Bone marrow (tissue), 2 donors: ENCODE data around the gene MAP7D3.
"Not testable (repeated sequence)": the region's sequence is repeated elsewhere in the genome, so short reads cannot be mapped to it uniquely, and the experiment has no call there.

Source experiments
- DNase-seq, 2 donors: peaks; one replicate each; lab custom pipeline; 2025; lab: John Stamatoyannopoulos, UW

Gene MAP7D3

DNA sequence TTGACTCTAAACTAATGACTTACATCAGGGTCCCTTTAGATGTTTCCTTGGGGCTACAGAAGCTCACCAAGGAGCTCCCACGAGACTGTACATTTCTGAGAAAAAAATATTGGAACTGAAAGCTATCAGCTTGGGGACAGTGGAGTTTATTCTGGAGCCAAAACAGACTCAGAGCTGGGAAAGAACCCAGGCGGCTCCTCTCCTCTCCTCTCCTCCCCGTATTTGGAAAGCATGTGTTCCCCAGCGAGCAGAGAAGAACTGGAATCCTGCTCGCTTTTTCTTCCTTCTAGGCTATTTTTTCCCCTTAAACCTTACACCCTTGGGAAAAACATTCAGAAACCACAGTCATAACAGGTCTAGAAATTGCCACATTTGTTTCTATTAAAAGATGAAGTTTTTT is 4.3 kb upstream of the MAP7D3 start:
- no peak for DNase-seq

DNA sequence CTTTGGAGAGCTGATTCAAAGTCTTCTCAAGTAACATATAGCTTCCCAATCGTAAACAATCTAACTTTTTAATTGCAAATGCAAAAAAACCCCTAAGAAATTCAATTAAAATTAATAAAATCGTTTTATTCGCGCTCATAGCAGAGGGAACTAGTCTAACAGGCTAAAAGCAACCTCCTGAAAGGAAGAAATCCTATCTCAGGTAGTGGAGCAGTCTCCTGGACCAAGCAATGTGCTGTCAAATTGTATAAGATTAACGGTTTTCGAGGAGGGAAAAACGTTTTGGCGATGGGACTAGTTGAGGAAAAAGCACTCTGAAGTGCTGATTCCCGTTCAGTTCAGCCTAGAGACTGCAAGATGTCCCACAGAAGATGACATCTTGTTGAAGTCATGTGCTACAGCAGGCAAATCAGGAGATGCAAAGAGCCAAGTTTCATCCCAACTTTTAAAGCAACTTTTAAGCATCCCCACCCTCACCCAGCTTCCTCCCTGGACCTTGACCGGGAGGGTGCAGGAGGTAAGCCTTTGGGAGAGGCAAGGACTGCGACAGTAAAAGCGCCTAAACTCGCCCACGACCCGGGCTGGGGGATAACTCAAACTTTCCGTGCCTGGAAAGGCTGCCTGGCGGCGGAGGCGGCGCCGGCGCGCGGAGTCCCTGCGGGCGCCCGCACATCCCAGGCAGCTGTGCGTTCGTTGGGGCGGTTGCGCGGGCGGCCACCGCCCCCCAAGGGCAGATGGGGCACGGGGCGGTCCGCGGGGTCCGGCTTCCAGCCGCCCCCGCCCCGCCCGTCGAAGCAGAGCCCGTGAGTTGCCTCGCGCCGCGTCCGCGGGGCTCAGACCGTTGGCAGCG is 784 bp downstream of the MAP7D3 start:
- peak in 1 of 2 donors; percentile 2 for DNase-seq

DNA sequence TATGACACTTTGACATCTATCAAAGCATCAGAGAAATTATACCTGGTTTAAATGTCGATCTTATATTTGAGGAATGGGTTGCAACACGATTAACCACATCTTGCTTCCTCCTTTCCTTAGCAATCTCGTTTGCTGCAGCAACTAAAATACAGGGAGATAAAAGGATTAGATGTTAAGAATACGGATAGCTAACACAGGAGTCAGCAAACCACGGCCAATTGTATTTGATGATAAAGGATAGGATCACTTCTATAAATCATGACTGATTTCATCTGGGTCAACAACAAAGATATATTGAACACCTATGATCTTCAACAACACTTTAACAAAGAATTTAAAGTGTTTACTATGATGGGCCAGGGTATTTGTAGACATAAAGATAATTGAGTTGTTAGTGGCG is 5.0 kb downstream of the MAP7D3 start:
- DNase-seq: no peak

DNA sequence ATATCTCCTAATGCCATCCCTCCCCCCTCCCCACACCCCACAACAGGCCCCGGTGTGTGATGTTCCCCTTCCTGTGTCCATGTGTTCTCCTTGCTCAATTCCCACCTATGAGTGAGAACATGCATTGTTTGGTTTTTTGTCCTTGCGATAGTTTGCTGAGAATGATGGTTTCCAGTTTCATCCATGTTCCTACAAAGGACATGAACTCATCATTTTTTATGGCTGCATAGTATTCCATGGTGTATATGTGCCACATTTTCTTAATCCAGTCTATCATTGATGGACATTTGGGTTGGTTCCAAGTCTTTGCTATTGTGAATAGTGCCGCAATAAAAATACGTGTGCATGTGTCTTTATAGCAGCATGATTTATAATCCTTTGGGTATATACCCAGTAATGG is 13.4 kb downstream of the MAP7D3 start:
- DNase-seq: not testable (repeated sequence)

DNA sequence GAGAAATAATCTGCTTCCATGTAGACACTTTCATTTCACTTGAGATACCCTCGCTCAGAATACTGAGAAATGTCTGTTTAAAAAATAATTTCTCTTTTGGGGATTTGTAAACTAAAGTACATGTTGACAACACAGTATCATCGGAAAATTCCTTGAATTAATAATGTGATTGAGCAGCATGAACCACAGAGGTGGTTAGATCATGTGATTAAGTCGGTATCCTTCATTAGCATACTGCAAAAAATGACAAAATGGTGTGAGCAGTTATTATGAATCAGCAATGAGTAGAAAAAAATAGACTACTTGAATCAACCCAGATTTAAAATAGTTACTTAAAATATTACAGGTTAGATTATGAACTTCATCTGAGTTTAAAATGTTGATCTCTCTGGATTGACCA is 14.1 kb downstream of the MAP7D3 start:
- DNase-seq: no peak

DNA sequence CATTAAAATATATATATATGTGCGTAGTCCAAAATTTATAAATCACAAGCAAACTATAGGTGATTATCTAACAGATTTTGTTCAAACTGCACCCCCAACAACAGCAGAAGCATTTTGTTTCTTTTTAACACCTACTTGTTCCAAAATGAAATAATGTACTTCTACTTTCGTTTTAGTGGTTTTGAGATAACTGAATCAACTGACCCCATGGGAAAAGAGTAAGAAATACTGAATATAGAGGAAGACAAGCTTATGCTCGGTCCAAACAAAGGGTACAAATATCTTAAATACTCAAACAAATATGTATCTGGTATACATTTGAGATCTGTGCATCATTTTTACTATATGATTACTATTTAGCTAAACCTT is 22.4 kb downstream of the MAP7D3 start:
- no peak for DNase-seq

DNA sequence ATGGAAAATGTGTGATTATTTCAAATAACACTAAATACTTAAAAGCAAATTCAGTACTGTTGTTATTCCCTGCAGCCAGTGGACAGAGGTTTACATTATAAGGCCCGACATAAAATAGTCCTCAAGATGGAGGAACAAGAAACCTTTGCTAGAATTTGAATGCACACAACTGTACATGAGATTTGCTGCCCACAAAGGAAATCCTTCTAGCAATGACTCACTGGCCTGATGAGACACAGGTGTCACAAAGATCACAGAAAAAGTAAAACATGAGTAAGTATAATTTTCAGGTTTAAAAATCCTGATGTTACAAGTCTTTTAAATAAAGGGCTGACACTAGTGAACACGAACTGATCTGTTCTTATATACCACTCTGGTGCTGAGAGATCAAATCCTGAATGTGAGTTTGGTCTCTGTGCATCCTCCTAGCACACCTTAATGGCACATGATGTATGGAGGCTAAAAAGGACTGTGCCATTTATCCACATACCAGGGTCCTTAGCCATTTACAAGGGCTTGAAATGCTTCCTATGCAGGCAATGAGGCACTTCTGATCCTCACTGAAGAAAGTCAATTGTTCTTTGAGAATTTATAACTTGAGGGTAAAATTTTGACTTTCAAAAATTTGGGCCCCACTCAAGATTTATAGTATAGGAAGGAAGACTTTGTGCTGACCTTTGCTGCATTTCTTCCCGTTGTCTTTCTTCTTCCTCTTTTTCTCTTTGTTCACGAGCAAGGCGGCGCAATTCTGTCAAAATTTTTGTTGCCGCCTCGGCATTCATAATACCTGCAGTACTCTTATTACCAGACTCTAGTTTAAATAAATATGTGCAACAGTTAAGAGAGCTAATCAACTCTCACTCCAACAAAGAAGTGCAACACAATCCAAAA is 23.0 kb downstream of the MAP7D3 start:
- DNase-seq: peak in 1 of 2 donors; percentile 32

DNA sequence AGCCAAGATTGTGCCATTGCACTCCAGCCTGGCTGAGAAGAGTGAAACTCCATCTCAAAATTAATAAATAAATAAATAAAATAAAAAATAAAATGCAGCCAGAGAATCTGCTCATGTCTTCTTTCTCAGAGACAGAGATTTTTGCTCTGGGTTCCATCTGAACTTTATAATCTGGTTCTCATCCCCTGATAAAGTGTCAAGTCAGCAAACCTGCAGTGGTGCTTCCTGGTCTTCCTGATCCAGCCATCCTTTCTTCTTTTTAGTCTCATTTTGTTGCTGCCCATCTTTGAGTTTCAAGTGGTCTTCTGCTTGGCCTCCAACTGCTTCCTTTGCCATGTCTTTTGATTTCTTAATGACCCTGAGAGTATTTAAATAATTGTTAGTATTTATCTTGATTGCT is 24.1 kb downstream of the MAP7D3 start:
- no peak for DNase-seq

DNA sequence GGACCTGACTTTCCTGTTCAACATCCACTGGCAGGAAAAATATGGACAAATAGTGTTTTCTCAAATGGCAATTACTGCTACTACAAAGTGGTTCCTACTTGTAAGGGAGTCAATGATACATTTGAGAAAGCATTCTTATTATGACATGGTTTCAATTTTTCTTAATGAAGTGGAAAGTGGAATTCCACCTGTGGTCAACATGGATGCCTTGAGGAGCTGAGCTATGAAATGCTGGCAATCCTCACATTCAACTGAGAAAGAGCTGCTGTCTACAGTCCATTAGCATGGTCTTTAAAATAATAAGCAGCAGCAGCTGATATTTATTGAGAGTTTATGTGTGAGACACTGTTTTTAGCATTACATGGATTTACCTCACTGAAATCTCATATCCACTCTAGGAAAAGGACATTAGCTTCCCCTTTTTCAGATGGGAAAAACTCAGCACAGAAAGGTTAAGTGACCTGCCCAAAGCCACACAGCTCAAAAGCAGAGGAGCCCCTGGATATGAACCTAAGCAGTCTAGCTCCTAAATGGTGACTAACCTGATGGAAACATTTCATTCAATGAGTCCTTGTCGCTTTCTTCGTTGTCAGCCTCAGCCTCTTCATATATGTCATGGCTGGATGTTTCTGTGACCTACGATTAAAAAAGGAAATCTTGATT is 29.2 kb downstream of the MAP7D3 start:
- no peak for DNase-seq

DNA sequence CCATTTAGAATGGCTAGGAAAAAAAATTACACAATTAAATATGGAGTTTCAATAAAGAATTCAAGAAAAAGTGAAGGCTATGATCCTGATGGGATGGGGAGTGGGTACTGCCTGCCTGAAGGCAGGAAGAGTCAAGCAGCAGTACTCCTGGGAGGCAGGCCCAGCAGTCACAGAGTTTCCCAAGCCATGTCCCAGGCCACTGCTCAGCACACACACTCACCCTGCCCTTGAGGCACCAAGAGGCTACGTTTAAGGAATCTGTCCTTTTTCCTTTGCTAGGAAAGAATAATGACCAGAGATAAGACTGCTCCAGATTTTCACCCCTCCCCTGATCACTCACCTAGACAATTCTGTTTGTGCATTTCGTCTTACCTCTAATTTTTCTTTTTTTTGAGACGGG is 30.2 kb downstream of the MAP7D3 start:
- DNase-seq: no peak

DNA sequence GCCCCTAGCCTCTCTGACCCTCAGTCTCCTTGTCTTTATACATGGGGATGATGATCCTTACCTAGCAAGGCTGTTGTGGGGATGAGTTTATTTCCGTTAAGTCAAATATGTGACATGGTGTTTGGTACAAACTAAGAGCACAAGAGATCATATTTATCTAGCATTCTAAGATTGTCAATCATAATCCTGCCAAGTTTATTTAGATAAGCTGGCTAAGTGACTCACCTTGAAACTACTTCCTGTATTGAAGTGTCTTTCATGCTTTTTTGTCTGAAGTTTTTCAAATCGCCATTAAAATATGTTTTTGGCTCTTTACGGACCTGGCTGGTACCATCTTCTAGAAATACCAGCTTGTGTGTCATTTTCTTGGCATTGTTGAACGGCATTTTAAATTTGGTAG is 30.7 kb downstream of the MAP7D3 start:
- no peak for DNase-seq

DNA sequence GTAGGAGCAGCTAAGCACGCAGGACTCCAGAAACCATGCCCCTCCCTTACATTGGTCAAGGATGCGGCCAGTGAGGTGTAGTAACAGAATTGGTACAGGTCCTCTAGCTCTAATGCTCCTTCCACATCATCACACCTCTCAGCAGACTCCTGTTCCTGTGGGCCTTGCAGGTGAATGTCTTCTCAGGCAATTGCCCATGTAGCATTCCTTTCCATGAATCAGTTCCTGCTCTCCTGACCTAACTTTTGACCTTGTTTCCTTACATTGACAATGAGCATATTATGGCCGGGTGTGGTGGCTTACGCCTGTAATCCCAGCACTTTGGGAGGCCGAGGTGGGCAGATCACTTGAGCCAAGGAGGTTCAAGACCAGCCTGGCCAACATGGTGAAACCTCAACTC is 31.3 kb downstream of the MAP7D3 start:
- DNase-seq: no peak

DNA sequence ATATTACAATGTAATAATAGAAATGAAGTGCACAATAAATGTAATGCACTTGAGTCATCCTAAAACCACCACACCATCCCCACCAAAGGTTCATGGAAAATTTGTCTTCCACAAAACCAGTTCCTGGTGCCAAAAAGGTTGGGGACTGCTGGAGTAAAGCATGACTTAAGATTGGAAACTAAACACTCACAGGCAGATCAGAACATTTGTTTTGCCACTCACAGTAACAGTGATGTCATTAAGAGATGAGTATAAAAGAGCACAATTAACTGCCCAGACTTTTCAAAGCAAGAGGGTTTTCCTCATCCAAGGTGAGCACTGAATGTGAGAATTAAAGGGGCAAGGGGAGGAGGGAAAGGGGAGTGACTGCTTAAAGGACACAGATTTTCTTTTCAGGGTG is 35.6 kb downstream of the MAP7D3 start:
- no peak for DNase-seq

DNA sequence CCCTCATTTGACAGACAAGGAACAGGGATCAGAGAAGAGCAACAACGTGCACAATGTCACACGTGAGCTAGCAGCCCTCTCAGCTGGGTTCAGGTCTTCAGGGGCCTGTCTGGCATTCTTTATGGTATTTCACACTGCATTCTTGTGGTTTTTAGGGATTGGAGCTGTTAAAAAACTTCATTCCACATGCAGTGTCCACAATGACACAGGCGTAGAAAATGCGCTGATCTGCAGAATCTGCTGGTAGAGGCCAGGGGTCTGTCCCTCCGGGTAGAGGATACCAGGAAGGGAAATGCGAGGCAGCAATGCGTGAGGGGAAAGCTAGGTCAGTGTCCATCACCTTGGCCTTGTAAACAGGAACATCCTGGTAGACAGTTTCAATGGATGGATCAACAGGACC is 36.6 kb downstream of the MAP7D3 start:
- no peak for DNase-seq

DNA sequence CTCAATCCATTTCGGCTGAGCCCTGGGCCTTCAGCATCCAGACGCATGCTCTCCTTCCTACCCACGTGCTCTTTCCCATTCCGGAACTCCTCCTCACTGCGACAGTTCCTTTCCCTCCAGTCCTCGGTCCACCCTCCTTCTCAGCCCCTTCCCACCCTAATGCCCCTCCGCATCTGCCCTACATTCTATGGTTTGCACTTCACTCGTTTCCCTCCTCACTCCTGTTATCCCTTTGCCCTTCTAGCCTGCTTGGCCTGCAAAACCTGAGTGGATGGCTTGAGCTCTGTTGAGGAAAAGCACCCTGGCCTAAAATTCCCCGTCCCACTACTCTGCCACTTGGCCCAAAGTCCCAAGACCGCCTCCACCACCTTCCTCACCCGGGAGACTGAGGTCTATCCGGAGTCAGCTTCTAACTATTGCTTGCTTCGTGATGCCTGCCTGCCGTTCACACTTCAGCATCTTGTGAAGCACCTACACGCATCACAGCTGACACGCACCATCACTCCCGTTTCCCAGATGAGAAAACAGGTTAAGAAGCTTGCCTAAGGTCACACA is 38.6 kb downstream of the MAP7D3 start:
- no peak for DNase-seq

DNA sequence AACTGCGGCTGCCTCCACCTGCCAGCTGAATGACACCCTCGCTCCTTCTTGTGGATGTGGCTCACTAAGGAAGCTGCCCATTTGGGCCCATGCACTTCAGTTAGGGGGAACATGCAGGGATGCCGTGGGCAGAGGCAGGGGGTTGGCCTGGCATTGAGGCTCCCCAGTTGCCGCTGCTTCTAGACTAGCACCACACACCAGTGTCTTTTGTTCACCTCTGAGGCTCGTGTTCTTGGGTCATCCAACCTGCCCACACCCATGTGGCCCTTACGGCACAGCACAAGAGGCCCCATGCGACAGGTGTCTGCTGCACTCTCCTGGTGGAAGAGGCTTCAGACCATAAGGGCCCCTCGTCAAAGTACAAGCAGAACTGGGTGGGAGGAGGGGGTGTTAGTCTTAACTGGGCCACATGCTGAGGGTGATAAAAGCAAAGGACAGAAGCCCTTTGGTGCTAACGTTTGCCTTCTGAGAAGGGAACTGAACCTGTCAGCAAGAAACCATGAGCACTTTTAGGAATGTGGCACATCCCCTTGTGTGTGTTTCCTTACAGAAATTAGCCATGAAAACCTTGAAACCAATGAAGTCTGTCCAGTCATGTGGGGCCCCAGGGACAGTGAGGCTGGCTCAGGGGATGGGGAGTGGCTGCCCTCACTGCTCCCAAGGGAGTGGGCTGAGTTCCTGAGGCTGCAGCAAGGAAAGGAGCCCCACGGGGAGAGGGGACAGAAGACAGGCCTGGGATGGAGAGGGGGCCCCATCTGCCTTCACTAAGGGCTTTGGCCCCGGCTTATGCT is 39.2 kb downstream of the MAP7D3 start:
- DNase-seq: no peak

DNA sequence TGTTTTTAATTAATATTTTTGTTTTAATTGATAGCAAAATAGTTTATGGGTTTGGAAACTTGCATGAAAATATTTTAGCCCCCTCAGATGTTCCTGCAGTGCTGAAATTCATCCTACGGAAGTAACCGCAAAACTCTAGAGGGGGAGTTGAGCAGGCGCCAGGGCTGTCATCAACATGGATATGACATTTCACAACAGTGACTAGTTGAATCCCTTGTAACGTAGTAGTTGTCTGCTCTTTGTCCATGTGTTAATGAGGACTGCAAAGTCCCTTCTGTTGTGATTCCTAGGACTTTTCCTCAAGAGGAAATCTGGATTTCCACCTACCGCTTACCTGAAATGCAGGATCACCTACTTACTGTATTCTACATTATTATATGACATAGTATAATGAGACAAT is 40.4 kb downstream of the MAP7D3 start:
- peak in 1 of 2 donors; percentile 44 for DNase-seq

DNA sequence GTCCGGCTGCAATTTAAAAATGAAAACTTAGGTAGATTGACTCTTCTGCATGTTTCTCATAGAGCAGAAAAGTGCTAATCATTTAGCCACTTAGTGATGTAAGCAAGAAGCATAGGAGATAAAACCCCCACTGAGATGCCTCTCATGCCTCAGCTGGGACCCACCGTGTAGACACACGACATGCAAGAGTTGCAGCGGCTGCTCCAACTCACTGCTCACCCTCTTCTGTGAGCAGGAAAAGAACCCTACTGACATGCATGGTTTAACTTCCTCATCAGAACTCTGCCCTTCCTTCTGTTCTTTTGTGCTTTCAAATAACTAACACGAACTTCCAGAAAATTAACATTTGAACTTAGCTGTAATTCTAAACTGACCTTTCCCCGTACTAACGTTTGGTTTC is 41.0 kb downstream of the MAP7D3 start:
- DNase-seq: peak in 1 of 2 donors; percentile 26

DNA sequence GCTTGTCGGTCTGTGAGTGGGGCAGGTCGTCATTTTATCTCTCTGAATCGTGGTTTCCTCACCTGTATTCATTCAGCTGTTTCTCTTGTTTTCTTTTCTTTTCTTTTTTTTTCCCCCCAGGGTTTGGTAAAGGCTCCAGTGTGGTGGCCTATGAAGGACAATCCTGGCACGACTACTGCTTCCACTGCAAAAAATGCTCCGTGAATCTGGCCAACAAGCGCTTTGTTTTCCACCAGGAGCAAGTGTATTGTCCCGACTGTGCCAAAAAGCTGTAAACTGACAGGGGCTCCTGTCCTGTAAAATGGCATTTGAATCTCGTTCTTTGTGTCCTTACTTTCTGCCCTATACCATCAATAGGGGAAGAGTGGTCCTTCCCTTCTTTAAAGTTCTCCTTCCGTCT is 41.4 kb downstream of the MAP7D3 start:
- no peak for DNase-seq

DNA sequence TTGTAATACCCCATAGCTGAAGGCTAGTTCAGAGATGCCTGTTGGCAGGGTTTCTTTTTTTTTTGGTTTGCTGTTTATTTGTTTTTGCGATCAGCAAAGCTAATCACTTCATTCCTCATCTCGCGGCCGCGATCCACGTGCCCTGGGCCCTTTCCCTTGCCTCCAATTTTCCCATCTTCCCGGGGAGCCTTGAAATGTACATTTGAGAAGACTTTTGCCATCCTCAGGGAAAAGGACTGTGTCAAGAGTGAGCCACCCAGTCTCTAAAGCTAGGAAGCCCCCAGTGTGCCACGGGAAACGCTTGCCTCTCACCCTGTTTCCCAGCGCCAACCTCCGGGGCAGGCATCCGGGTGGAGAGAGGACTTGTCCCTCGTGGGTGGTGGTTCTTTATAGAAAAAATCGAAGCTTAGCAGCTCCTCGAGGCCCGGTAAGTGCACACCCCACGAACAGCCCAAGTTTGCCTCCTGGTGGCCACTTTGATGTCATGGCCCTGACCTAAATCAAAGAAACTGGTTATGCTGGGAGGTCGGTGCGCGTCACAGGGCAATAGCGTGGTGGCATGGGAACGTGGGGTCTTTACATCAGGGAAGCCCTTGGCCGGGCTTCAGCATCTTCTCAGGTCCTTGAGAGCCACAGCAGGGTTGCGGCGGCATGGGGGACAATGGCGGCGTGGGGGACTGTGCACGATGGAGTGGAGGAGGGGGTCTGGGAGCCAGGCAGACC is 42.0 kb downstream of the MAP7D3 start:
- DNase-seq: no peak

DNA sequence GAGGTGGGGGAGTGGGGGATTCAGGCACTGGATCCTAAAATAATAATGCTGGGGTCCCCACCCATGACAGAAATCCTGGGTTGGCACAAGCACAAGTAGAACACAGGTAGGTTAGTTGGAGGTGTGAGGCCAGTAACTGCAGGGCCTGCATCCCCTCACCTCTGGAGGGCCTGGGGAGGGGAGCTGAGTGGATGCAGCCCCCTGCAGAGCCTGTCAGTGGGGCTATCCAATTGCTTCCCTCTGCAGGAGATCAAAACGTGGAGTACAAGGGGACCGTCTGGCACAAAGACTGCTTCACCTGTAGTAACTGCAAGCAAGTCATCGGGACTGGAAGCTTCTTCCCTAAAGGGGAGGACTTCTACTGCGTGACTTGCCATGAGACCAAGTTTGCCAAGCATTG is 43.7 kb downstream of the MAP7D3 start:
- no peak for DNase-seq
